Measurements from ENCODE around the gene KRTAP12-3.
"Not testable (repeated sequence)": the region's sequence is repeated elsewhere in the genome, so short reads cannot be mapped to it uniquely, and the experiment has no call there.

Gene KRTAP12-3, protein sequence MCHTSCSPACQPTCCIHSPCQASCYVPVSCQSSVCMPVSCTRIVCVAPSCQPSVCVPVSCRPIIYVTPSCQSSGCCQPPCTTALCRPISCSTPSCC

GRCh38 chr21:44657635-44658540 is at the start of gene KRTAP12-3:
TSS of gene KRTAP12-3 (plus strand) at chr21:44657932. CDS start at chr21:44657980, 48 bp downstream.
- peak; percentile 59 for DNase-seq

- DNase-seq: no peak
These were observed 48.5 kb upstream of the KRTAP12-3 start for GRCh38 chr21:44609193-44609592.

- not testable (repeated sequence) for DNase-seq
These were observed 47.4 kb upstream of the KRTAP12-3 start for GRCh38 chr21:44610157-44610843.

DNA sequence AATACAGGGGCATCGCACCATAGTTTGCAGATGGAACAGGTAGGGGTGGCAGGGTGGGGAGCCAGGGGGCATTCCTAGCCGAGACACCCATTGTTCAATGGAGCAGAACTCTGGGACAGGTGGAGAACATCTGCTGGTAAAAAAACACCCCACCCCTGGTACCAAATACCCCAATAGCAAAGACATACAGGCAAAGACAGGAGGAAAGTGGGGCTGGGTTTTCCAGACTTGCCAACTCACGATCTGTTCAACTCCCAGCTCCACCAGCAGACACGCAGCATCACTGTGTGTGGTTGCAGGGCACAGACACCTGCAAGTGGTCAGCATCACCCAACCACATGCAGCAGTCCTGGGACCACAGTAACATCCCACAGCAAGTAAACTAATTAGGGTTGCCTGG is 46.2 kb upstream of the KRTAP12-3 start:
- no peak for DNase-seq

DNA sequence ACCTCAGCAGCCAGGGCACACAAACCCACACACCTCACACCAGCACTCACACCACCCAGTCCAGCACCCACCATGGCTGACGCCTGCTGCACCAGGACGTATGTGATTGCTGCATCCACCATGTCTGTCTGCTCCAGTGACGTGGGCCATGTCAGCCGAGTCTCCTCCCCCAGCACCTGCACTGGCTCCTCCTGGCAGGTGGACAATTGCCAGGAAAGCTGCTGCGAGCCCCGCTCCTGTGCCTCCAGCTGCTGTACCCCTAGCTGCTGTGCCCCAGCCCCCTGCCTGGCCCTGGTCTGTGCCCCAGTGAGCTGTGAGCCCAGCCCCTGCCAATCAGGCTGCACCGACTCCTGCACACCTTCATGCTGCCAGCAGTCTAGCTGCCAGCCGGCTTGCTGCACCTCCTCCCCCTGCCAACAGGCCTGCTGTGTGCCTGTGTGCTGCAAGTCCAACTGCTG is 45.7 kb upstream of the KRTAP12-3 start, which contains the start of gene KRTAP10-8:
Gene KRTAP10-8, plus strand, starts transcription at position 51 of the 458 bp plus-strand sequence. Its CDS starts 22 bp downstream, at position 73.
- no peak for DNase-seq

DNA sequence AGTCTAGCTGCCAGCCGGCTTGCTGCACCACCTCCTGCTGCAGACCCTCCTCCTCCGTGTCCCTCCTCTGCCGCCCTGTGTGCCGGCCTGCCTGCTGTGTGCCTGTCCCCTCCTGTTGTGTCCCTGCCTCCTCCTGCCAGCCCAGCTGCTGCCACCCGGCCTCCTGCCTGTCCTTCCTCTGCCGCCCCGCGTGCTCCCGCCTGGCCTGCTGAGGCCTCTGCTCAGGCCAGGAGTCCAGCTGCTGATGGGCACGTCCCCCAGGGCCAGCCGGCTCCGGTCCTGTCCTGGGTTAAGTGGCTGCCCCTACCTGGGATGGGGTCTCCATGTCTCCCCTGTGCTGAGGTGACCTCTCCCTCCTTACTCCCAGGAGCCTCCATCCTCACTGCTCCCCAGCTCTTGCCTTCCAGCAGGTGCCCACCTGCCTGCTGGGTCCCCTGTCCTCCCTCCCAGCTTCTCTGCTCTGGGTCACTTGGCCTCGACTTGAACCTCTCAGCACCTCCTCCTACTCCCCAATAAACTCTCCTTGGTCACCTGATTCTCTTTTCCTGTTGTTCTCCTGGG is 45.0 kb upstream of the KRTAP12-3 start:
- DNase-seq: no peak

GRCh38 chr21:44613386-44614155 is 44.2 kb upstream of the KRTAP12-3 start:
- no peak for DNase-seq

- no peak for DNase-seq
These were observed 43.5 kb upstream of the KRTAP12-3 start for GRCh38 chr21:44614161-44614631.

DNA sequence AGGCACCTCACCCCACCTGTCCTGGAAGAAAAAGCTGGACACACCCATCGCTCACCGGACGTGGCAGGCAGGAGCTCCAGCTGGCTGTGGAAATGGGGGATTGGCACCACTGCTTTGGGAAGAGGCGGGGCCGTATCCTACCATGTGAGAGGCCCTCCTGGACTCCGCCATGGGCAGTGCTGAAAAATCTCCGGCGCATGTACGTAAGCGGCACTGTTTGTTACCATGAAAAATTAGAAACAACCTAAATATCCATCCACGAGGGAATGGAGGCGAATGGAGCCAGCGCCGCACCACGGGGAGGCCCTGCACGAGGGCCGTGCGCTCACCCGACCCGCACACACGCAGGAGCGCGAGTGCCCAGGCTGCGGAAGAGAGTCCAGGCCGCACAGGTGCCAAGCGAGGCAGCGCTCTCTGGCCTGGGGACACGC is 42.8 kb upstream of the KRTAP12-3 start:
- DNase-seq: no peak

DNA sequence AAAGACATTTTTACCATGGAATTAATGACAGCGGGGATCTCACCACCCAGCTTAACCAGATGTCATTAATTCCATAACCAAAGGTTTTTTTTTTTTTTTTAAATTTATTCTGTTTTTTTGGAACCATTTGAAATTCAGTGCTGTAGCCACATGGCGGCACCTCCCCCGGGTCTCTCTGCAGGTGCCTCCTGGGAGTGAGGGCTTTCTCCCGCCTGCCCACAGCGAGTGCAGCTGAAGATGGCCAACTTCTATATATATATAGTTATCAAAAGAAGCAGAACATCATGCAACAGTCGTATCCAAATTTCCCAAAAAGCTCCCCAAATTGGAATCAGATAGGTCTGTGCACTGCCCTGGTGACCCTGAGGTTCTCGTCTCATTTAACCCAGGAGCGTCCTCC is 42.3 kb upstream of the KRTAP12-3 start:
- no peak for DNase-seq

GRCh38 chr21:44615911-44616590 is 41.7 kb upstream of the KRTAP12-3 start:
- no peak for DNase-seq

DNA sequence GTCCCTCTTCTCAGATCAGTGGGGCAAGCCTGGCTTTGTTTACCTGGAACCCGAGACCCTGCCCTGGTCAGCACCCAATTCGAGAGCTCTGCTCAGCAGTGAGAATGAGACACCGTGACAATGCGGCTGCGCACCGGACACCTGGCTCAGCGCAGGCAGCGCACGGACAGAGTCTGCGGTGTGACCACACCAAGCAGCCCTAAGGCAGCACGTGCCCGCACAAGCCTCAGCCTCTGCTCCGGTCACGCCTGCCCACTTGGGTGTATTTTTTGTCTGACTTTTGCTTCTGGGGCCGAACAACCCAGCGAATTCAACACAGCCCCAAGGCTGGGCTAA is 41.2 kb upstream of the KRTAP12-3 start:
- DNase-seq: no peak

GRCh38 chr21:44617071-44617501 is 40.6 kb upstream of the KRTAP12-3 start:
- DNase-seq: no peak

GRCh38 chr21:44618504-44618903 is 39.2 kb upstream of the KRTAP12-3 start:
- no peak for DNase-seq

DNA sequence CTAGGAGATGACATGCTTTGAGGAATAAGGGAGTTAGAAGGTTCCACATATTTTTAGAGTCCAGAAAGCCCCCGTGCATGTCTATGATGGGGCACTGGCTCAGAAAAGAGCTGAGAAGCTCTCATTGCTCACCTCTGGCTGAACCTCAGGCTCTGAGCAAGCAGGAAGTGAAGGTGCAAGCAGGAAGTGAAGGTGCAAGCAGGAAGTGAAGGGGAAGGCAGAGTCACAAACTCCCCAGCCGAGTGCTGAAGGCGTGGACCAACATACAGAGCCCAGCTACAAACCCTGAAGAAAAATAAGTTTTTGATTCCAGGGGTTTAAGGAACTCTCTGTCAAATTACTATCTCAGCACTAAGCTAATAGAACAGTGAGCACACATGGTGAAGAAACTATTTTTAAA is 38.8 kb upstream of the KRTAP12-3 start:
- peak; percentile 56 for DNase-seq

GRCh38 chr21:44619886-44620285 is 37.8 kb upstream of the KRTAP12-3 start:
- no peak for DNase-seq

GRCh38 chr21:44623575-44623974 is 34.2 kb upstream of the KRTAP12-3 start:
- DNase-seq: no peak

DNA sequence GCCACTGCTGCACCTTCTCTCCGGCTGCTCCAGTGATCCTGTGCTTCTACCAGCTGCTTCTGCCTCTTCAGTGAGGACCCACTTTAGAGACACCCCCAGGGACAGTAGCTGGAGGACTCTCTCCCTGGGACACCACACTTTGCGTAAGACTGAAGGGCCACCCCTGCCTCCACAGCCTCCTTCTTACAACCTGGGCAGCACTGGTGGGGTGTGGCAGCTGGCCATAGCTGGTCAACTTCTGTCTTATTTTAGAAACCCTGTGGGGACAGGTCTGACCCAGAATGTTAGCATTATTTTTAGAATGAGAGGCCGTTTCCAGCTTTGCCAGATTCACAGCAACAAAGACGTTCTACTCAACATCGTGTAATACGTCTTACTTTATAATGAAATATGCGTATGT is 32.0 kb upstream of the KRTAP12-3 start:
- DNase-seq: no peak

GRCh38 chr21:44626262-44626661 is 31.5 kb upstream of the KRTAP12-3 start:
- no peak for DNase-seq

DNA sequence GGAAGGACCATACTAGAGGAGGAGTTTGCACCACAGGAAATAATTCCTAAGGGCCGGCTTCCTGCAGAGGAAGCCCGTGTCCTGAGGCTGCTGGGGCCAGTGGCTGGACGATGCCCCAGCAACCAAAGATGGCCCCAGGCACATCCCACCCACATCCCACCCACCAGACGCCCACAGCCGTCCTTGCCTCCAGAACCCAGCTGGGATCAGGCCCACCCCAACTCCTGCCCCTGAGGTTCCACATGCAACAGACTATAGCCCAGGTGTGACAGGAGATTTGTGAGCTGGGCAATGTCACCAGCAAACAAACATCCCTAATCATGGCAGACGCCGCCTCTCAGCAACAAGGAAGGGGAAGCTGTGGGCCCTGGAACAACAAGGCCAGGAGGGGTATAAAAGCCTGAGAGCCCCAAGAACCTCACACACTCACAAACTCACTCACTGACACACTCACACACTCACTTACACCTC is 31.0 kb upstream of the KRTAP12-3 start, which contains the start of gene KRTAP10-9:
Gene KRTAP10-9, plus strand, starts transcription at position 421 of the 471 bp plus-strand sequence. CDS start 79 bp downstream, outside the sequence.
- no peak for DNase-seq

- DNase-seq: not testable (repeated sequence)
These were observed 30.4 kb upstream of the KRTAP12-3 start for GRCh38 chr21:44627181-44627822.
